ENCODE results near the gene NTN3. TPM values are rescaled to one million over a fixed set of nuclear protein-coding genes. Genes with fewer than 3 reads are reported as not detected.

The NTN3 gene
- total RNA-seq, 1 donor from 2014 or later, result not detected

DNA sequence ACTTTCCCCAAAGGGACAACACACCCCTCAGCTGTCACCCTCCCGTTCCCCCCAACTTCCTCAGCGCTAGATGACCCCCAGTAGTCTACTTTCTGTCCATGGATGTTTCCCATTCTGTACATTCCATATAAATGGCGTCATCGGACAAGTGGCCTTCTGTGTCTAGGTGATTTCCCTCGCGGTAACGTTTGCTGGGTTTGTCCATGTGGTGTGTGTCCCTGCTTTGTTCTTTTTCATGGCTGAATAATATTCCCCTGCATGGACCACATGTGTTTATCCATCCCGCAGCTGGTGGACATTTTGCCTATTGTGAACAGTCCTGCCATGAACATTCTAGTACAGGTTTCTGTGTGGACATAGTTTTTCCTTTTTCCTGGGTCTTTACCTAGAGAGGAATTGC lies 18.4 kb upstream of the NTN3 start:
- H3K36me3 ChIP-seq, result peaks cover 6% of the 10 kb centered on the region
- DNase-seq, result no peak

DNA sequence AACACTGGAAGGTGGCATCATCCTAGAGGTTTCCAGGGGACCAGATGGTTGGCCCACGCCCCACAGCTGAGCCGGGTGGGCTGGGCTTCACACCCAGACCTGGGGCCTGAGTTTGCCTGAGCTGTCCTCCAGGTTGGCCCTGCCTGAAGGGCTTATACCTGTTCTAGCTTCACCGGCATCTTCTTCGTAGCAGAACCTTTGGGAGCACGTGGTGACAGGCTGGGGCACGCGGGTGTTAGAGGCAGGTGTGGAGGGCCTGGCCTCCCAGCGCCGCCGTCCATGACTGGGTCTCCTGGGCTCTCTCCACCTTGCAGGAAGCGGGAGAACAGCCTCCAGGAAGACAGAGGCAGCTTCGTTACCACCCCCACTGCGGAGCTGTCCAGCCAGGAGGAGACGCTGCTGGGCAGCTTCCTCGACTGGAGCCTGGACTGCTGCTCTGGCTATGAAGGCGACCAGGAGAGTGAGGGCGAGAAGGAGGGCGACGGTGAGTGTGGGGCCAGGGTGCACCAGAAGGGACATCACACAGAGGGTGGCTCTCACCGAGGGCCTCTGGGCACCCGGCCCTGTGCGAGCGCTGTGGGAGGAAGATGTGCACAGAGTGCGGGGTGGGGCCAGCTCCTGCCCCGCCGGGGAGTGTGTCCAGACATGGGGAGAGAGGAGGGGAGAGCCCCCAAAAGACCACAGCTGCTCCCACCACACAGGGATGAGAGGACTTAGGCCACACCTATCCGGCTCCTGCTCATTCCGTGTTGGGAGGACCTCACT lies 15.8 kb upstream of the NTN3 start:
- no peaks in the 10 kb centered on the region for H3K36me3 ChIP-seq
- DNase-seq, result no peak
- peaks cover 9% of the 10 kb centered on the region for H3K4me1 ChIP-seq
- H3K4me3 ChIP-seq, result no peak overlapping the region
- H3K27me3 ChIP-seq, result no peaks in the 10 kb centered on the region
- no peak for ATAC-seq
- no peak overlapping the region for H3K27ac ChIP-seq
- intact Hi-C loops (cut with DNase I), result no loop called here
- H3K9me3 ChIP-seq, result no peaks in the 10 kb centered on the region
- TF ChIP-seq, protein P1, sequence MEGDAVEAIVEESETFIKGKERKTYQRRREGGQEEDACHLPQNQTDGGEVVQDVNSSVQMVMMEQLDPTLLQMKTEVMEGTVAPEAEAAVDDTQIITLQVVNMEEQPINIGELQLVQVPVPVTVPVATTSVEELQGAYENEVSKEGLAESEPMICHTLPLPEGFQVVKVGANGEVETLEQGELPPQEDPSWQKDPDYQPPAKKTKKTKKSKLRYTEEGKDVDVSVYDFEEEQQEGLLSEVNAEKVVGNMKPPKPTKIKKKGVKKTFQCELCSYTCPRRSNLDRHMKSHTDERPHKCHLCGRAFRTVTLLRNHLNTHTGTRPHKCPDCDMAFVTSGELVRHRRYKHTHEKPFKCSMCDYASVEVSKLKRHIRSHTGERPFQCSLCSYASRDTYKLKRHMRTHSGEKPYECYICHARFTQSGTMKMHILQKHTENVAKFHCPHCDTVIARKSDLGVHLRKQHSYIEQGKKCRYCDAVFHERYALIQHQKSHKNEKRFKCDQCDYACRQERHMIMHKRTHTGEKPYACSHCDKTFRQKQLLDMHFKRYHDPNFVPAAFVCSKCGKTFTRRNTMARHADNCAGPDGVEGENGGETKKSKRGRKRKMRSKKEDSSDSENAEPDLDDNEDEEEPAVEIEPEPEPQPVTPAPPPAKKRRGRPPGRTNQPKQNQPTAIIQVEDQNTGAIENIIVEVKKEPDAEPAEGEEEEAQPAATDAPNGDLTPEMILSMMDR (IDR thresholded peaks at IDR 0.05), result no peak

More for the DNA sequence above, 18.4 kb upstream of the NTN3 start:
- TF ChIP-seq, protein P1 (IDR thresholded peaks at IDR 0.05), result no peak
- intact Hi-C loops (cut with DNase I), result no loop called here
- ATAC-seq, result no peak
- Histone ChIP-seq H3K4me3 (no peak overlapping the region), H3K9me3 (no peaks in the 10 kb centered on the region), H3K27me3 (no peaks in the 10 kb centered on the region), H3K27ac (no peak overlapping the region), H3K4me1 (no peaks in the 10 kb centered on the region)

DNA sequence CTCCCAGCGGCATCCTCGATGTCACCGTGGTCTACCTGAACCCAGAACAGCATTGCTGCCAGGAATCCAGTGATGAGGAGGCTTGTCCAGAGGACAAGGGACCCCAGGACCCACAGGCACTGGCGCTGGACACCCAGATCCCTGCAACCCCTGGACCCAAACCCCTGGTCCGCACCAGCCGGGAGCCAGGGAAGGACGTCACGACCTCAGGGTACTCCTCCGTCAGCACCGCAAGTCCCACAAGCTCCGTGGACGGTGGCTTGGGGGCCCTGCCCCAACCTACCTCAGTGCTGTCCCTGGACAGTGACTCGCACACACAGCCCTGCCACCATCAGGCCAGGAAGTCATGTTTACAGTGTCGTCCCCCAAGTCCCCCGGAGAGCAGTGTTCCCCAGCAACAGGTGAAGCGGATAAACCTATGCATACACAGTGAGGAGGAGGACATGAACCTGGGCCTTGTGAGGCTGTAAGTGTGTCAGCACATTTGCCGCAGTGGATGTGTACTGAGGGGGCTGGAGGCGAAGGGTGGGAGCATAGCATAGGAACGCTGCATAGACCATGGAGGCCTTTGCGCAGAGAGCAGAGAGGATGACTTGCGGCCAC lies 14.4 kb upstream of the NTN3 start:
- DNase-seq, result no peak
- intact Hi-C loops (cut with DNase I), result no loop called here
- Histone ChIP-seq H3K36me3 (no peaks in the 10 kb centered on the region), H3K27me3 (no peaks in the 10 kb centered on the region), H3K27ac (no peak overlapping the region), H3K9me3 (no peaks in the 10 kb centered on the region), H3K4me1 (peaks cover 11% of the 10 kb centered on the region), H3K4me3 (no peak overlapping the region)
- TF ChIP-seq, protein P1 (IDR thresholded peaks at IDR 0.05), result no peak
- ATAC-seq, result no peak

DNA sequence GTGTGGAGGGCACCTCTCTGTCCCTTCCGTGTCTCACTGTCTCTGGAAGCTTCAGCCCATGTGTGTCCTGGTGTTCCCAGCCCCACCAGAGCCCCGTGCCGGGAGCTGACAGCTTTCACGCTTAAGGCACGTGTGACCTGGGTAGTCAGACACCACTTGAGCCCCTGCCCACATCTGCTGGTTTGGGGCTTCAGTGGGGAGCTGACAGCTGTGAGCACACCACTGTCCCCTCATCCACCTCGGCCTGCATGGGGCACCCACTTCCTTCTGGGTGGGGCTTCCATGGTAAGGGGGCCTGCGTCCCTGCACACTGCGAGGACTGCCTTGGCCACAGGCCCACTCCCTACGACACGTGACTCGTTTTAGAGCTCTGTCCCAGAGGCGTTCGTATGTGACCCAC lies 13.8 kb upstream of the NTN3 start:
- DNase-seq (no peak), ATAC-seq (no peak)
- Histone ChIP-seq H3K27ac (no peak overlapping the region), H3K36me3 (no peaks in the 10 kb centered on the region), H3K4me3 (no peak overlapping the region), H3K27me3 (no peaks in the 10 kb centered on the region), H3K4me1 (peaks cover 11% of the 10 kb centered on the region), H3K9me3 (no peaks in the 10 kb centered on the region)
- TF ChIP-seq, protein P1 (IDR thresholded peaks at IDR 0.05), result no peak
- intact Hi-C loops (cut with DNase I), result no loop called here

DNA sequence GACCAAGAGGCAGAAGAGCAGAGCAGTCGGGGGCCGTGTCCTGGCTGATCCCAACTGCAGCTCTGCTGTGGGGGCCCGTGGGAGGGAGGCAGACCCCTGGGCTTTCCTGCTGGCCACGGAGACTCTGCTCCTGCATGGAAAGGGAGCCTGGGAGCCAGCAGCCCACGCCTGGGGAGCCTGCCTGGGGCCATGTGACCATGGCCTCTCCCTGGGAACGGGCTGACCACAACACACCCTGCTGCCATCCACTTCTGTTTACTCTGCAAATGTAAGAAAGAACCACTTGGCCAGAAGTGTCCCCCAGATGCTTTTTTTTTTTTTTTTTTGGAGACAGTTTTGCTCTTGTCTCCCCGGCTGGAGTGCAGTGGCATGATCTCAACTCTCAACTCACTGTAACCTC lies 13.2 kb upstream of the NTN3 start:
- H3K27me3 ChIP-seq, result no peaks in the 10 kb centered on the region
- intact Hi-C loops (cut with DNase I), result no loop called here
- H3K27ac ChIP-seq, result no peak overlapping the region
- no peaks in the 10 kb centered on the region for H3K36me3 ChIP-seq
- H3K9me3 ChIP-seq, result no peaks in the 10 kb centered on the region
- DNase-seq (no peak), ATAC-seq (peak; percentile 17)
- H3K4me1 ChIP-seq, result peaks cover 11% of the 10 kb centered on the region
- H3K4me3 ChIP-seq, result no peak overlapping the region
- TF ChIP-seq, protein P1 (IDR thresholded peaks at IDR 0.05), result no peak
